GM12878 (cell line): ENCODE data around the gene TRIM16. TPM values are rescaled to one million over a fixed set of nuclear protein-coding genes. Genes with fewer than 3 reads are reported as not detected.
A peak's percentile ranks its signal among the peaks of the same experiment; 100 is the strongest.
"Not testable (repeated sequence)": the region's sequence is repeated elsewhere in the genome, so short reads cannot be mapped to it uniquely, and the experiment has no call there.

Experiments used
- ATAC-seq: fragments of 200-7000 bp; cut with Tn5 transposase; 3 replicates; pipeline ENCODE4 v1.9.1; 2020; ENCODE audit warnings: mild to moderate bottlenecking, moderate library complexity
- BruUV-seq: library from RNA; stranded (reverse); fragments of 400-500 nt; replicated peaks from 2 replicates; lab custom pipeline; 2021; lab: Mats Ljungman, UMichigan
- CTCF ChIA-PET: fragments of 300-600 bp; sonication (Branson Sonifier 250); formaldehyde crosslinking; extraction: SDS; loops from one replicate; lab custom pipeline; 2021; ENCODE audit warnings: inconsistent platforms; lab: Yijun Ruan, JAX
- POLR2A ChIA-PET: fragments of 350-600 bp; formaldehyde crosslinking; extraction: SDS; loops from one replicate; lab custom pipeline; 2021; ENCODE audit warnings: inconsistent platforms; lab: Charles Lee
- RAD21 ChIA-PET: fragments of 300-600 bp; sonication (Branson Sonifier 250); formaldehyde crosslinking; loops from one replicate; lab custom pipeline; 2023; ENCODE audit warnings: antibody characterized with exemption; ENCODE audit not compliant: unreplicated experiment; lab: Charles Lee
- SMC1A ChIA-PET: fragments of 300-600 bp; sonication (Branson Sonifier 250); formaldehyde crosslinking; loops from one replicate; lab custom pipeline; 2023; ENCODE audit not compliant: unreplicated experiment, uncharacterized antibody; lab: Charles Lee
- DNase-seq: peaks from one replicate; pipeline ENCODE4 v3.0.0-alpha.2; 2011; ENCODE audit warnings: low read depth, low spot score
- FAIRE-seq: peaks from 3 replicates; lab custom pipeline; 2011; peaks lifted over from hg19 to GRCh38; lab: Jason Lieb, UNC
- H2AFZ ChIP-seq: 2 replicates; pipeline ENCODE4 v1.6.0; 2011; ENCODE audit warnings: low read depth, low read length, control low read depth; ENCODE audit not compliant: control insufficient read depth
- H3K27ac ChIP-seq: 2 replicates; pipeline ENCODE4 v1.5.1; 2011; ENCODE audit warnings: control low read depth; ENCODE audit not compliant: control insufficient read depth, insufficient read depth
- H3K27me3 ChIP-seq, 2 experiments: replicated peaks in 1 of 2; 2 replicates each; pipeline versions ENCODE4 v1.6.0 to v1.6.1; 2011; ENCODE audit warnings: low read length in 1 of 2; ENCODE audit not compliant: control insufficient read depth in 2 of 2, insufficient read depth in 2 of 2
- H3K36me3 ChIP-seq, 2 experiments: 2 replicates each; pipeline ENCODE4 v1.5.1; 2011; ENCODE audit warnings: low read length in 1 of 2; ENCODE audit not compliant: control insufficient read depth in 2 of 2, insufficient read depth in 2 of 2
- H3K4me1 ChIP-seq: 2 replicates; pipeline ENCODE4 v1.6.1; 2011; ENCODE audit warnings: mild to moderate bottlenecking, low read length, moderate library complexity, mixed read lengths; ENCODE audit not compliant: control insufficient read depth, insufficient read depth
- H3K4me2 ChIP-seq: 2 replicates; pipeline ENCODE4 v1.6.0; 2011; ENCODE audit warnings: control low read depth; ENCODE audit not compliant: control insufficient read depth, insufficient read depth
- H3K4me3 ChIP-seq: fragments of 200-600 bp; sonication (generic); 2 replicates; pipeline ENCODE4 v1.5.1; 2016
- H3K79me2 ChIP-seq: 2 replicates; pipeline ENCODE4 v1.6.0; 2011; ENCODE audit warnings: low read length; ENCODE audit not compliant: control insufficient read depth, insufficient read depth
- H3K9ac ChIP-seq: 2 replicates; pipeline ENCODE4 v1.8.0; 2011; ENCODE audit warnings: low read length, control low read depth, mixed read lengths; ENCODE audit not compliant: control insufficient read depth, insufficient read depth
- H3K9me3 ChIP-seq: replicated peaks from 3 replicates; pipeline ENCODE4 v1.5.1; 2011; ENCODE audit warnings: mild to moderate bottlenecking, low read length; ENCODE audit not compliant: control insufficient read depth, insufficient read depth
- H4K20me1 ChIP-seq: 2 replicates; pipeline ENCODE4 v1.6.0; 2011; ENCODE audit not compliant: control insufficient read depth, insufficient read depth
- SRF ChIP-seq, 2 experiments: IDR thresholded peaks; 2 replicates each; pipeline ENCODE4 v1.6.1; 2011; ENCODE audit warnings: low read depth in 2 of 2, low read length in 2 of 2, mild to moderate bottlenecking in 1 of 2, moderate library complexity in 1 of 2
- WGBS: methylation state at CpG from one replicate; pipeline ENCODE4 v1.1.6; 2016; ENCODE audit warnings: low lambda C conversion rate; ENCODE audit not compliant: insufficient replicate concordance, insufficient coverage; ENCODE audit errors: missing lambda C conversion rate; 5-methylcytosine and 5-hydroxymethylcytosine counted together
- in situ Hi-C: fragments of 300-500 bp; cut with MboI; formaldehyde crosslinking; loops from 9 replicates; pipeline ENCODE4 v1.14.3; 2018; ENCODE audit warnings: mixed read lengths
- intact Hi-C: fragments of 100-400 bp; cut with micrococcal nuclease; formaldehyde crosslinking; loops from one replicate; pipeline ENCODE4 v1.14.2; 2022; ENCODE audit not compliant: unreplicated experiment
- polyA plus RNA-seq, 11 experiments: library from polyadenylated mRNA; depleted of rRNA in 4 of 11; unstranded in 6 of 11; stranded (reverse) in 5 of 11; fragments of >200 nt; fragmentation: Nextera tagmentation in 4 of 11; fragmentation: Illumina TruSeq in 1 of 11; extraction: Ambion mirVana in 4 of 11; extraction: Trizol in 1 of 11; gene quantifications; 1 replicate in 1 of 11; 2 replicates in 10 of 11; pipeline versions ENCODE4 v1.2.1 to v1.2.3, GENCODE V29; 2011 to 2016; ENCODE audit warnings: inconsistent platforms in 2 of 11, missing spikeins in 2 of 11, low read depth in 1 of 11
- total RNA-seq, 4 experiments: library from RNA; depleted of rRNA in 3 of 4; stranded (reverse); fragments of >200 nt in 3 of 4; fragmentation: Illumina TruSeq in 1 of 4; extraction: Trizol in 1 of 4; gene quantifications; 2 replicates each; pipeline versions ENCODE4 v1.2.1 to v1.2.3, GENCODE V29; 2013 to 2021

TRIM16 gene
- total and polyA plus RNA-seq, 10 of the 15 experiments (the other 5 are each of a cell fraction or from before 2014, with no cell fraction given): 2.6 to 11.9 (median 9.9) TPM

GRCh38 chr17:15645942-15646312 is 38.2 kb downstream of the TRIM16 start:
- not testable (repeated sequence) for FAIRE-seq

GRCh38 chr17:15645099-15645941 is 38.8 kb downstream of the TRIM16 start:
- FAIRE-seq, RAD21 ChIA-PET, H4K20me1 ChIP-seq, H3K9ac ChIP-seq, H3K36me3 ChIP-seq, intact Hi-C loops, SMC1A ChIA-PET, H3K79me2 ChIP-seq, in situ Hi-C loops, CTCF ChIA-PET, H3K4me1 ChIP-seq, DNase-seq, H3K27me3 ChIP-seq, H3K4me2 ChIP-seq, POLR2A ChIA-PET, H3K4me3 ChIP-seq, BruUV-seq, H3K9me3 ChIP-seq: not testable (repeated sequence)
- 65% methylated on average over 10 of the region's 10 CpGs for WGBS
- Histone ChIP-seq H3K27ac (peak overlapping the region; percentile 44), H2AFZ (0 out of 2 replicates have a peak overlapping the region, but pooled peaks have one; percentile 7)
- peak; percentile 81 for ATAC-seq

More at GRCh38 chr17:15645942-15646312, 38.2 kb downstream of the TRIM16 start:
- DNase-seq, H3K27me3 ChIP-seq, BruUV-seq, CTCF ChIA-PET, H3K4me1 ChIP-seq, H3K79me2 ChIP-seq, intact Hi-C loops, H3K4me3 ChIP-seq, RAD21 ChIA-PET, H3K9me3 ChIP-seq, H3K36me3 ChIP-seq, POLR2A ChIA-PET, H3K9ac ChIP-seq, in situ Hi-C loops, H4K20me1 ChIP-seq, SMC1A ChIA-PET, H3K4me2 ChIP-seq: not testable (repeated sequence)
- peak overlapping the region; percentile 44 for H3K27ac ChIP-seq
- 63% methylated on average over 5 of the region's 5 CpGs for WGBS
- TF ChIP-seq SRF (IDR thresholded peaks at IDR 0.05; ENCODE audit: low read depth in 2 of 2, low read length in 2 of 2): 0 out of 4 replicates have a peak, but pooled peaks of 1 of the 2 experiments have one; percentile 71
- ATAC-seq: peak; percentile 75
- 0 out of 2 replicates have a peak overlapping the region, but pooled peaks have one; percentile 7 for H2AFZ ChIP-seq

DNA sequence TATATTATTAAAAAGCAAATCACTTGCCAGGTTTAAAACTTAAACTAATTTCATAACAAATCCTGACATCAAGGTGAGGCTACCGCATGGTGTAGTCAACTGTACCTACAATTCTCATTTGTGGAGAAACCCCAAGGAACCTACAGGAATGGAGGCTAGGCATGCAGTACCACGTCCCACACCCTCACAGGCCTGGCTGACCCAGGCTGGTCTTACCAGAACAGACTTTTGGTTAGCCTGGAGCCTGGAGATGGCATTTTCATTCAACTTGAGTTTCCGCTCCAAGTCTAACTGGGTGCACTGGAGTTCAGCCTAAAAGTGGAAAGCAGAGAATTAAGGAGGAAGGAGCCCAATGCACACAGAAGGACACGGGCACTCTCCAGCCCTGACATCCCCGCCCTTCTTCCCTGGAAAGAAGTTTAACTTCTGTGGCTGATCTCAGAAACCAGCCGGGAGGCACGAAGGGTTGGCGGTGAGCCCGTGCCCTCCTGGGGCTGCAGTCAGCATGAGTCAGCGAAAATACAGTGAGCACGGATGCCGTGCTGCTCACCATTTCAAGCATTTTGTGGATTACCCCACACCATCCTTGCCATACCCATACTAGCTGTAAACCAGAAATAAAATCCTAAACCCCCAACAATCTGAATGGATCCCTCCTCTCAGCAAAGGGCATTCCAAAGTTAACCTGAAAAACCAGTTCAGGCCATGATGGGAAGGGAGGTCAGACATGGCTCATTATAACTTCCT is 41.4 kb downstream of the TRIM16 start:
- H4K20me1 ChIP-seq, RAD21 ChIA-PET, H3K79me2 ChIP-seq, H3K36me3 ChIP-seq, H3K9ac ChIP-seq, H3K4me2 ChIP-seq, H3K27me3 ChIP-seq, H3K4me1 ChIP-seq, SMC1A ChIA-PET, H2AFZ ChIP-seq, ATAC-seq, BruUV-seq, intact Hi-C loops, H3K4me3 ChIP-seq, CTCF ChIA-PET, H3K9me3 ChIP-seq, DNase-seq, in situ Hi-C loops, H3K27ac ChIP-seq, POLR2A ChIA-PET, FAIRE-seq: not testable (repeated sequence)
- whole genome bisulfite sequencing: 83% methylated on average over 2 of the region's 12 CpGs
